Measurements from ENCODE around the gene BRI3BP.

GRCh38 chr12:124949779-124950728 is 43.4 kb upstream of the BRI3BP start:
- no peak for TF ChIP-seq CTCF (IDR thresholded peaks at IDR 0.05; ENCODE audit: poor library complexity)
- TF ChIP-seq EZH2 (IDR thresholded peaks at IDR 0.05; ENCODE audit: borderline replicate concordance) = no peak
